Activated CD8-positive, alpha-beta memory T cell treated with anti-CD3 and anti-CD28 coated beads for 36 hours (primary cell): ENCODE measurements around the gene ATN1. TPM values are rescaled to one million over a fixed set of nuclear protein-coding genes. Genes with fewer than 3 reads are reported as not detected.

Experiments used
- total RNA-seq, 2 experiments: library from RNA; stranded (reverse); gene quantifications; one replicate each; pipeline ENCODE4 v1.2.3, GENCODE V29; 2021

ATN1 gene
- total RNA-seq, 2 experiments from 2014 or later, result 44.1 to 44.3 TPM

Other genes starting within 250 kb of the ATN1 start
- gene ZNF384, start 238.6 kb upstream of the ATN1 start, total RNA-seq, result 10 to 100 TPM; 59.3 to 59.8 TPM
- gene PIANP, start 227.1 kb upstream of the ATN1 start, total RNA-seq, result under 1 TPM; 0.55 to 0.80 TPM
- 10 to 100 TPM; 43.5 to 46.1 TPM for gene COPS7A, start 203.9 kb upstream of the ATN1 start, total RNA-seq
- gene MLF2, start 174.8 kb upstream of the ATN1 start, total RNA-seq, result 100 to 1,000 TPM; 144 to 150 TPM
- gene PTMS, start 161.6 kb upstream of the ATN1 start, total RNA-seq, result 10 to 100 TPM; 87.1 to 97.7 TPM
- gene LAG3, start 155.4 kb upstream of the ATN1 start, total RNA-seq, result 100 to 1,000 TPM; 324 to 331 TPM
- gene CD4, start 138.4 kb upstream of the ATN1 start, total RNA-seq, result 1 to 10 TPM; 1.4 to 1.6 TPM
- gene GPR162, start 106.1 kb upstream of the ATN1 start, total RNA-seq, result under 1 TPM; 0.21 to 0.44 TPM
- 1 to 10 TPM; 1.8 TPM for gene P3H3, start 99.6 kb upstream of the ATN1 start, total RNA-seq
- gene GNB3, start 87.0 kb upstream of the ATN1 start, total RNA-seq, result under 1 TPM; 0.32 to 0.63 TPM
- gene CDCA3, start 76.7 kb upstream of the ATN1 start, total RNA-seq, result 10 to 100 TPM; 50.0 to 53.1 TPM
- gene USP5, start 75.8 kb upstream of the ATN1 start, total RNA-seq, result 100 to 1,000 TPM; 151 to 152 TPM
- 1,000 to 10,000 TPM; 1,928 to 1,984 TPM for gene TPI1, start 60.4 kb upstream of the ATN1 start, total RNA-seq
- gene SPSB2, start 54.7 kb upstream of the ATN1 start, total RNA-seq, result 1 to 10 TPM; 3.3 to 4.6 TPM
- gene LRRC23, start 23.1 kb upstream of the ATN1 start, total RNA-seq, result 1 to 10 TPM; 3.1 to 6.0 TPM
- gene ENO2, start 13.4 kb upstream of the ATN1 start, total RNA-seq, result 100 to 1,000 TPM; 171 to 175 TPM
- gene RNU7-1, start 15.9 kb downstream of the ATN1 start, total RNA-seq, result not detected
- 100 to 1,000 TPM; 234 to 239 TPM for gene C12orf57, start 16.1 kb downstream of the ATN1 start, total RNA-seq
- gene PTPN6, start 23.4 kb downstream of the ATN1 start, total RNA-seq, result 100 to 1,000 TPM; 436 to 441 TPM
- gene PHB2, start 42.7 kb downstream of the ATN1 start, total RNA-seq, result 100 to 1,000 TPM; 509 to 511 TPM
- gene EMG1, start 43.0 kb downstream of the ATN1 start, total RNA-seq, result 100 to 1,000 TPM; 152 to 162 TPM
- gene LPCAT3, start 90.5 kb downstream of the ATN1 start, total RNA-seq, result 10 to 100 TPM; 26.1 TPM
- 1 to 10 TPM in 1 of 2 experiments, under 1 TPM in 1; 0.65 to 1.0 TPM for gene C1S, start 132.8 kb downstream of the ATN1 start, total RNA-seq
- gene C1R, start 164.5 kb downstream of the ATN1 start, total RNA-seq, result 1 to 10 TPM in 1 of 2 experiments, under 1 TPM in 1; 0.84 to 1.2 TPM
- 10 to 100 TPM; 11.1 to 11.5 TPM for gene C1RL, start 181.3 kb downstream of the ATN1 start, total RNA-seq
- under 1 TPM in 1 of 2 experiments, not detected in 1; 0.19 TPM for gene RBP5, start 200.9 kb downstream of the ATN1 start, total RNA-seq
- gene CLSTN3, start 202.4 kb downstream of the ATN1 start, total RNA-seq, result 10 to 100 TPM; 19.0 to 19.5 TPM